Neural progenitor cell (in vitro differentiated cells): ENCODE data around the gene PTTG2. TPM values are rescaled to one million over a fixed set of nuclear protein-coding genes. Genes with fewer than 3 reads are reported as not detected.

ENCODE experiments used
- DNase-seq: peaks from one replicate; pipeline ENCODE4 v3.0.0-alpha.2; 2016; ENCODE audit warnings: low spot score
- H2AFZ ChIP-seq: fragments of 200-600 bp; sonication (generic); replicated peaks from 2 replicates; pipeline ENCODE4 v1.6.1; 2016; ENCODE audit warnings: antibody characterized with exemption
- H3F3A ChIP-seq: fragments of 200-600 bp; sonication (generic); 2 replicates; pipeline ENCODE4 v1.6.1; 2016; ENCODE audit warnings: antibody characterized with exemption, low read depth
- H3K27ac ChIP-seq: fragments of 200-600 bp; sonication (generic); 2 replicates; pipeline ENCODE4 v1.5.1; 2016; ENCODE audit warnings: mild to moderate bottlenecking
- H3K27me3 ChIP-seq: fragments of 200-600 bp; sonication (generic); 2 replicates; pipeline ENCODE4 v1.6.1; 2016; ENCODE audit warnings: mild to moderate bottlenecking, moderate library complexity
- H3K36me3 ChIP-seq: fragments of 200-600 bp; sonication (generic); 2 replicates; pipeline ENCODE4 v1.5.1; 2016
- H3K4me1 ChIP-seq: fragments of 200-600 bp; sonication (generic); 2 replicates; pipeline ENCODE4 v1.6.1; 2016; ENCODE audit warnings: mixed run types
- H3K4me2 ChIP-seq: fragments of 200-600 bp; sonication (generic); 2 replicates; pipeline ENCODE4 v1.6.1; 2016
- H3K4me3 ChIP-seq: fragments of 200-600 bp; sonication (generic); 2 replicates; pipeline ENCODE4 v1.5.1; 2016
- H3K79me2 ChIP-seq: fragments of 200-600 bp; sonication (generic); 2 replicates; pipeline ENCODE4 v1.6.1; 2016; ENCODE audit warnings: low read depth
- H3K9ac ChIP-seq: fragments of 200-600 bp; sonication (generic); 2 replicates; pipeline ENCODE4 v1.6.1; 2016
- H3K9me3 ChIP-seq: fragments of 200-600 bp; sonication (generic); 2 replicates; pipeline ENCODE4 v1.5.1; 2016; ENCODE audit warnings: low read depth
- H4K20me1 ChIP-seq: fragments of 200-600 bp; sonication (generic); 2 replicates; pipeline ENCODE4 v1.6.1; 2016; ENCODE audit warnings: low read depth
- H3K27ac Mint-ChIP-seq: 3 replicates; pipeline ENCODE4 v1.8.0; 2021; ENCODE audit warnings: mixed read lengths
- H3K27me3 Mint-ChIP-seq: 2 replicates; pipeline ENCODE4 v1.8.0; 2022; ENCODE audit warnings: low read depth, mild to moderate bottlenecking, inconsistent platforms, moderate library complexity, mixed read lengths; ENCODE audit not compliant: insufficient read depth
- H3K36me3 Mint-ChIP-seq: 3 replicates; pipeline ENCODE4 v1.8.0; 2021; ENCODE audit warnings: mixed read lengths
- H3K4me1 Mint-ChIP-seq: 3 replicates; pipeline ENCODE4 v1.8.0; 2021; ENCODE audit warnings: mixed read lengths
- H3K4me3 Mint-ChIP-seq: 3 replicates; pipeline ENCODE4 v1.8.0; 2021; ENCODE audit warnings: mild to moderate bottlenecking, moderate library complexity, mixed read lengths
- H3K9me3 Mint-ChIP-seq: 3 replicates; pipeline ENCODE4 v1.8.0; 2020; ENCODE audit warnings: mixed read lengths
- CTCF ChIP-seq: fragments of 200-600 bp; sonication (generic); IDR thresholded peaks from 2 replicates; pipeline ENCODE4 v1.5.1; 2017; ENCODE audit warnings: antibody characterized with exemption, mild to moderate bottlenecking
- EZH2 ChIP-seq: fragments of 200-600 bp; sonication (generic); IDR thresholded peaks from 2 replicates; pipeline ENCODE4 v1.6.1; 2017; ENCODE audit warnings: antibody characterized with exemption, mild to moderate bottlenecking, moderate library complexity
- EZH2phosphoT487 ChIP-seq: fragments of 200-600 bp; sonication (generic); IDR thresholded peaks from 2 replicates; pipeline ENCODE4 v1.6.1; 2017; ENCODE audit warnings: antibody characterized with exemption
- total RNA-seq: library from RNA; depleted of rRNA; stranded (reverse); fragments of >200 nt; gene quantifications from 2 replicates; pipeline ENCODE4 v1.2.3, GENCODE V29; 2015; ENCODE audit warnings: low replicate concordance

The PTTG2 gene
- total RNA-seq, 1 donor from 2014 or later: not detected

- Histone ChIP-seq H3K4me3 (no peak overlapping the region), H3K4me2 (peak overlapping the region; percentile 47), H3K36me3 (no peaks in the 10 kb centered on the region), H2AFZ (no peak overlapping the region), H3F3A (peaks cover 16% of the 10 kb centered on the region), H3K79me2 (peaks cover 66% of the 10 kb centered on the region), H3K27ac (peak overlapping the region; percentile 22), H3K4me1 (peaks cover 39% of the 10 kb centered on the region), H4K20me1 (peaks cover 72% of the 10 kb centered on the region), H3K9ac (no peak overlapping the region), H3K27me3 (no peaks in the 10 kb centered on the region), H3K9me3 (no peaks in the 10 kb centered on the region)
- DNase-seq: peak; percentile 56
- H3K9me3 Mint-ChIP-seq: no peaks in the 10 kb centered on the region
- peak overlapping the region; percentile 59 for H3K27ac Mint-ChIP-seq
- peak overlapping the region; percentile 38 for H3K4me3 Mint-ChIP-seq
- no peaks in the 10 kb centered on the region for H3K36me3 Mint-ChIP-seq
- H3K27me3 Mint-ChIP-seq: peaks cover 2% of the 10 kb centered on the region
- H3K4me1 Mint-ChIP-seq: peaks cover 17% of the 10 kb centered on the region
- TF ChIP-seq EZH2phosphoT487 (no peak), CTCF (no peak), EZH2 (no peak)
Measured at GRCh38 chr4:37994569-37994968, 34.4 kb downstream of the PTTG2 start.

- peaks cover 39% of the 10 kb centered on the region for H3K4me1 ChIP-seq
- H4K20me1 ChIP-seq: peaks cover 66% of the 10 kb centered on the region
Measured at GRCh38 chr4:37995299-37995821, 35.2 kb downstream of the PTTG2 start.

GRCh38 chr4:37995981-37996775, 36.0 kb downstream of the PTTG2 start:
- peaks cover 70% of the 10 kb centered on the region for H3K79me2 ChIP-seq

More at GRCh38 chr4:37995299-37995821, 35.2 kb downstream of the PTTG2 start:
- Histone ChIP-seq H3K27me3 (no peaks in the 10 kb centered on the region), H3F3A (peaks cover 16% of the 10 kb centered on the region), H3K36me3 (no peaks in the 10 kb centered on the region), H3K79me2 (peaks cover 68% of the 10 kb centered on the region), H3K9ac (no peak overlapping the region), H3K9me3 (no peaks in the 10 kb centered on the region), H3K4me3 (no peak overlapping the region), H2AFZ (no peak overlapping the region), H3K27ac (no peak overlapping the region), H3K4me2 (peak overlapping the region; percentile 47)
- Mint-ChIP-seq H3K36me3 (no peaks in the 10 kb centered on the region), H3K4me3 (no peak overlapping the region), H3K27ac (no peak overlapping the region), H3K4me1 (peaks cover 17% of the 10 kb centered on the region), H3K9me3 (no peaks in the 10 kb centered on the region), H3K27me3 (peaks cover 2% of the 10 kb centered on the region)
- no peak for TF ChIP-seq EZH2phosphoT487
- no peak for TF ChIP-seq CTCF
- TF ChIP-seq EZH2: no peak
- DNase-seq: no peak

More at GRCh38 chr4:37995981-37996775, 36.0 kb downstream of the PTTG2 start:
- Mint-ChIP-seq H3K27me3 (peaks cover 2% of the 10 kb centered on the region), H3K9me3 (no peaks in the 10 kb centered on the region), H3K4me3 (no peak overlapping the region), H3K4me1 (peaks cover 17% of the 10 kb centered on the region), H3K36me3 (no peaks in the 10 kb centered on the region), H3K27ac (no peak overlapping the region)
- H3K9me3 ChIP-seq: no peaks in the 10 kb centered on the region
- no peak overlapping the region for H3K9ac ChIP-seq
- H4K20me1 ChIP-seq: peaks cover 59% of the 10 kb centered on the region
- H2AFZ ChIP-seq: no peak overlapping the region
- no peak overlapping the region for H3K4me2 ChIP-seq
- no peaks in the 10 kb centered on the region for H3K36me3 ChIP-seq
- no peaks in the 10 kb centered on the region for H3K27me3 ChIP-seq
- peaks cover 16% of the 10 kb centered on the region for H3F3A ChIP-seq
- DNase-seq: no peak
- no peak overlapping the region for H3K4me3 ChIP-seq
- TF ChIP-seq CTCF: no peak
- no peak for TF ChIP-seq EZH2phosphoT487
- no peak for TF ChIP-seq EZH2
- peaks cover 30% of the 10 kb centered on the region for H3K4me1 ChIP-seq
- no peak overlapping the region for H3K27ac ChIP-seq
